HL-60 (cell line): Measurements from ENCODE around the gene SCGB3A1.

ENCODE experiments used
- DNase-seq, 2 experiments: peaks; one replicate each; pipeline ENCODE4 v3.0.0-alpha.2; 2010 to 2020; ENCODE audit warnings: low read depth in 1 of 2, low spot score in 1 of 2
- H3K27ac ChIP-seq: fragments of 250-450 bp; sonication (Bioruptor Pico); replicated peaks from 2 replicates; pipeline ENCODE4 v1.5.1; 2020; ENCODE audit warnings: mild to moderate bottlenecking, moderate library complexity
- H3K27me3 ChIP-seq: fragments of 250-450 bp; sonication (Bioruptor Pico); 2 replicates; pipeline ENCODE4 v1.5.1; 2021; ENCODE audit warnings: mild to moderate bottlenecking, moderate library complexity; ENCODE audit not compliant: insufficient read depth, poor library complexity, severe bottlenecking
- H3K4me3 ChIP-seq: replicated peaks from 2 replicates; pipeline ENCODE4 v1.5.1; 2011; ENCODE audit warnings: mild to moderate bottlenecking, control low read depth, low read length; ENCODE audit not compliant: insufficient read depth
- GABPA ChIP-seq: IDR thresholded peaks from 2 replicates; pipeline ENCODE4 v1.6.1; 2012; ENCODE audit warnings: low read depth
- POLR2AphosphoS5 ChIP-seq: IDR thresholded peaks from 2 replicates; pipeline ENCODE4 v1.6.1; 2012; ENCODE audit warnings: low read depth
- SPI1 ChIP-seq: IDR thresholded peaks from 2 replicates; pipeline ENCODE4 v1.6.1; 2012; ENCODE audit warnings: low read depth, mild to moderate bottlenecking, borderline replicate concordance
- TF ChIP-seq, protein P1 (sequence below): IDR thresholded peaks from one replicate; pipeline ENCODE4 v1.5.1; 2011; ENCODE audit warnings: low read length, control low read depth, inconsistent platforms; ENCODE audit not compliant: insufficient read depth
- TF ChIP-seq, protein P2 (sequence below): IDR thresholded peaks from 2 replicates; pipeline ENCODE4 v1.6.1; 2012; ENCODE audit warnings: low read depth; ENCODE audit not compliant: insufficient replicate concordance

Gene SCGB3A1

DNA sequence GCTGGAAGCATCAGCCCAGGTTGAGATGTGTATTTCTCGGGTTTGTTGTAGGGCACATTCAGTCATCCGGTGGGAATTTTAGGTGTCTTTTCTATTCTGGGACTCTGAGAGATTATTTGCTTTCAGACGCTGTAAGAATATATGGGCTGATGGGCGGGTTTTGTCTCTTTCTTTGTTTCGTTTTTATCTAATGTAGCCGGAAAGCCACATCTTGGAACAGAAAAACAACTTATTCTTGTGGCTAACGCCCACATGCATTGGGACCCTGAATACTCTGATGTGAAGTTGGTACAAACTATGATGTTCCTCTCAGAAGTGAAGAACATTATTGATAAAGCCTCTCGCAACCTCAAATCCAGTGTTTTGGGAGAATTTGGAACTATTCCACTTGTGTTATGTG lies 22.4 kb downstream of the SCGB3A1 start:
- Histone ChIP-seq H3K27ac (no peak overlapping the region), H3K27me3 (no peaks in the 10 kb centered on the region), H3K4me3 (no peak overlapping the region)
- DNase-seq: no peak
- TF ChIP-seq, protein P1, sequence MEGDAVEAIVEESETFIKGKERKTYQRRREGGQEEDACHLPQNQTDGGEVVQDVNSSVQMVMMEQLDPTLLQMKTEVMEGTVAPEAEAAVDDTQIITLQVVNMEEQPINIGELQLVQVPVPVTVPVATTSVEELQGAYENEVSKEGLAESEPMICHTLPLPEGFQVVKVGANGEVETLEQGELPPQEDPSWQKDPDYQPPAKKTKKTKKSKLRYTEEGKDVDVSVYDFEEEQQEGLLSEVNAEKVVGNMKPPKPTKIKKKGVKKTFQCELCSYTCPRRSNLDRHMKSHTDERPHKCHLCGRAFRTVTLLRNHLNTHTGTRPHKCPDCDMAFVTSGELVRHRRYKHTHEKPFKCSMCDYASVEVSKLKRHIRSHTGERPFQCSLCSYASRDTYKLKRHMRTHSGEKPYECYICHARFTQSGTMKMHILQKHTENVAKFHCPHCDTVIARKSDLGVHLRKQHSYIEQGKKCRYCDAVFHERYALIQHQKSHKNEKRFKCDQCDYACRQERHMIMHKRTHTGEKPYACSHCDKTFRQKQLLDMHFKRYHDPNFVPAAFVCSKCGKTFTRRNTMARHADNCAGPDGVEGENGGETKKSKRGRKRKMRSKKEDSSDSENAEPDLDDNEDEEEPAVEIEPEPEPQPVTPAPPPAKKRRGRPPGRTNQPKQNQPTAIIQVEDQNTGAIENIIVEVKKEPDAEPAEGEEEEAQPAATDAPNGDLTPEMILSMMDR: no peak
- TF ChIP-seq, protein P2, sequence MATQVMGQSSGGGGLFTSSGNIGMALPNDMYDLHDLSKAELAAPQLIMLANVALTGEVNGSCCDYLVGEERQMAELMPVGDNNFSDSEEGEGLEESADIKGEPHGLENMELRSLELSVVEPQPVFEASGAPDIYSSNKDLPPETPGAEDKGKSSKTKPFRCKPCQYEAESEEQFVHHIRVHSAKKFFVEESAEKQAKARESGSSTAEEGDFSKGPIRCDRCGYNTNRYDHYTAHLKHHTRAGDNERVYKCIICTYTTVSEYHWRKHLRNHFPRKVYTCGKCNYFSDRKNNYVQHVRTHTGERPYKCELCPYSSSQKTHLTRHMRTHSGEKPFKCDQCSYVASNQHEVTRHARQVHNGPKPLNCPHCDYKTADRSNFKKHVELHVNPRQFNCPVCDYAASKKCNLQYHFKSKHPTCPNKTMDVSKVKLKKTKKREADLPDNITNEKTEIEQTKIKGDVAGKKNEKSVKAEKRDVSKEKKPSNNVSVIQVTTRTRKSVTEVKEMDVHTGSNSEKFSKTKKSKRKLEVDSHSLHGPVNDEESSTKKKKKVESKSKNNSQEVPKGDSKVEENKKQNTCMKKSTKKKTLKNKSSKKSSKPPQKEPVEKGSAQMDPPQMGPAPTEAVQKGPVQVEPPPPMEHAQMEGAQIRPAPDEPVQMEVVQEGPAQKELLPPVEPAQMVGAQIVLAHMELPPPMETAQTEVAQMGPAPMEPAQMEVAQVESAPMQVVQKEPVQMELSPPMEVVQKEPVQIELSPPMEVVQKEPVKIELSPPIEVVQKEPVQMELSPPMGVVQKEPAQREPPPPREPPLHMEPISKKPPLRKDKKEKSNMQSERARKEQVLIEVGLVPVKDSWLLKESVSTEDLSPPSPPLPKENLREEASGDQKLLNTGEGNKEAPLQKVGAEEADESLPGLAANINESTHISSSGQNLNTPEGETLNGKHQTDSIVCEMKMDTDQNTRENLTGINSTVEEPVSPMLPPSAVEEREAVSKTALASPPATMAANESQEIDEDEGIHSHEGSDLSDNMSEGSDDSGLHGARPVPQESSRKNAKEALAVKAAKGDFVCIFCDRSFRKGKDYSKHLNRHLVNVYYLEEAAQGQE: no peak
- TF ChIP-seq GABPA: no peak
- no peak for TF ChIP-seq SPI1
- no peak for TF ChIP-seq POLR2AphosphoS5

DNA sequence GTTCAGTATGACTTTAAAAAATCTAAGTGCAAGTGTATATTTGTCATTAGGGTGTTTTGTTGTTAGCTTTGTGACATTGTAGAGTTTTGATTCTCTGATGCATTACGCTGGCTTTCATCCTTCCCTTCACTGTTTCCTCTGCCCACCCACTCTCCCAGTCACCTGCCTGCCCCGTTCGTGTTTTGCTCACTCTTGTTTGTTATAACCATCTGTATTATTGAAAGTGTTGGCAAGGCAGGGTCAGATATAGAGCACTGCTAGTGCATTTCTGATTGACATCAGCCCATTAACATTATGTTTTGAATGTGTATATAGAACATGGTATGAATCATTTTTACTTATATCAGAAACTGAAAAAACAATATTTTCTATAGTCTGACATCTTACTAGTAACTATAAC lies 27.3 kb downstream of the SCGB3A1 start:
- Histone ChIP-seq H3K4me3 (no peak overlapping the region), H3K27ac (no peak overlapping the region), H3K27me3 (no peaks in the 10 kb centered on the region)
- DNase-seq: no peak
- TF ChIP-seq, protein P2: no peak
- no peak for TF ChIP-seq SPI1
- no peak for TF ChIP-seq POLR2AphosphoS5
- TF ChIP-seq, protein P1: no peak
- TF ChIP-seq GABPA: no peak

DNA sequence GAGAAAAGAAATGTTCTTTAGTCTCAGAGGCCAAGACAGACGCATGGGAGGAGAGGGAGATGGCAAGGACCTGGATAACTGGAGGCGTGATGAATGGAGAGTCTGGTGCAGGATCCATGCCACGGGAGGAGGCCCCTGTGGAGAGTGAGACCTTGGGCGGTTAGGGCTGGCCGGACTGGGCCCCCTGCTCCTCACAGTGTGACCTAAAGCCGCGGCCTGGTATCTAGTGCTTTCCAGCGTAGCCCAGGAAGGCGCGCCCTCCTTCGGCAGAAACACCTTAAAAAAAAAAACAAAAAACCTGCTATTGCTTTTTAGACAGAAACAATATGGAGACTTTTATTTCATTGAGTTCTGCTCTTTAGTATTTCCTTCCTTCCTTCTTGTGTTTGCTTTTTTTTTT lies 33.1 kb downstream of the SCGB3A1 start:
- no peak for TF ChIP-seq POLR2AphosphoS5
- TF ChIP-seq SPI1: no peak
- TF ChIP-seq, protein P2: no peak
- TF ChIP-seq GABPA: no peak
- TF ChIP-seq, protein P1: no peak
- DNase-seq: no peak
- Histone ChIP-seq H3K27ac (no peak overlapping the region), H3K27me3 (no peaks in the 10 kb centered on the region), H3K4me3 (no peak overlapping the region)
